Measurements from ENCODE around the gene NIPAL1.

The NIPAL1 gene

GRCh38 chr4:48028696-48029095 is 12.1 kb downstream of the NIPAL1 start:
- no peak for DNase-seq

DNA sequence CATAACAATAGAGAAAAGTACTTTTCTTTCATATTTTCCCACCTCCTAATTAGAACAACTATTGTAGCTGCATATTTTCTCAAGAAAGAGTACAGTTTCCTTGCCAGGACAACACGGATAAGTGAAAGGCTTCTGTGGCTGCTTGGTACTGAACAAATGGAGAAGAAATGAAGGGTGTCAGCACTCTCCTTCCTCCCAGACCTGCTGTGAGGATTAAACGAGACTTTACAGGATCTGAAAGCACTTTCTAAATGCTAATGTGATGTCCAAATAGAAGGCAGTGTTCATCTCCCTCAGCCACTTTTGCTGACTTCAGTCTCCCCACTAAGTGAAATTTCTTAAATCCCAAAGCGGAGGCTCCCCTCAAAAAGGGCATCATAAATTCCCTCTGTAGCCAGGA is 13.9 kb downstream of the NIPAL1 start:
- no peak for DNase-seq

- DNase-seq, result no peak
Measured at GRCh38 chr4:48031802-48032525, 15.4 kb downstream of the NIPAL1 start.

DNA sequence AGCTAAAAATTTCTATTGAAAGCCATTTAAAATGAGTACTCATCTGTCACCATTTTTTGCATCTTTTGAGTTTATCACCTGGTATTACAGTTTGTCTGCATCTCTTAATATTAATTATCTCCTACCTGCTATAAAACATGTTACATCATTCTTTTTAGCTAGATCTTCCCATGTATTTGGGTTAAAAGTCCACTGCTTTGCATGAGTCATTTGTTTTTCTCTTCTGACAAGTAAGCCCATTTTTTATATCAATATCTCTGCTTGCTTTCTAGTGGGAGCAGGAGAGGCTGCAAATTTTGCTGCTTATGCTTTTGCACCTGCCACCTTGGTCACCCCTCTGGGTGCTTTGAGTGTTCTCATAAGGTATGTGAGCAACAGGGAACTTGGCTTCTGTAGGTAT is 16.1 kb downstream of the NIPAL1 start:
- DNase-seq, result no peak

DNA sequence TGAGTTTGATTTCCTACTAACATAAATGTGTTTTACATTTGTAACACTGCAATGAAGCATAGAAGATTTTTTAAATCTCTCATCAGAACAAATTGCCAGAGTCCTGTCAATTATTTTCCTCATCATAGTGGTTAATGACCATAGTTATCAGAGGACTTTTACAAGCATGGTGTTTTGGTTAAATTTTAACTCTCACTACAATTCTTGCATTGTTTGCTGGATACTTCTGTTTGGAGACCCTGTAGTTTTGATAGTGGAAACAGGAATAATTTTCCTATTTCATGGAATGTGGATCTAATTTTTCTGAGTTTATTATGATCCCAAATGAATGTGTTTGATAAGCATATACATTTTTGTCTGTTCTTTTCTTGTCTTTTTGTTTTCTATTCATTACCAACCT is 16.8 kb downstream of the NIPAL1 start:
- DNase-seq, result no peak

DNA sequence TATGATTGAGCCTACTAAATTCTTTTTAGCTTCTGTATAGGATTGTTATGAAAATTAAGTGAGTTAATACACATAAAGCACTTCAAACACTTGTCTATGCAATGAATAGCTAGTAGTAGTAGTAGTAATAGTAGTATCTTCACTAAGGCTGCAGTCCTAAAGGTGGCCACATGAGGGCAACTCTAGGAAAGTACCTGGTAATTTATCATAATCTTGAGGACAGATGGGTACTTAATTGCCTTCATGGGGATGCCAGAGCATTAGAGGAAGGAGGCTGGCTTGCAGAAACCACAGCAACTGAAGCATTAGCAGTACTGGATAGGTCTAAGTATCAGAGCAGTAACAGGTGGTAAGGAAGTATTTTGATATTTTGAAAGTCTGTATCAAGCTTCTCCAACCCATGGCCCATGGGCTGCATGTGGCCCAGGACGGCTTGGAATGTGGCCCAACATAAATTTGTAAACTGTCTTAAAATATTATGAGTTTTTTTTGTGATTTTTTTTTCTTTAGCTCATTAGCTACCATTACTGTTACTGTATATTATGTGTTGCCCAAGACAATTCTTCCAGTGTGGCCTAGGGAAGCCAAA is 17.3 kb downstream of the NIPAL1 start:
- DNase-seq, result no peak

GRCh38 chr4:48035952-48036351 is 19.4 kb downstream of the NIPAL1 start:
- no peak for DNase-seq

DNA sequence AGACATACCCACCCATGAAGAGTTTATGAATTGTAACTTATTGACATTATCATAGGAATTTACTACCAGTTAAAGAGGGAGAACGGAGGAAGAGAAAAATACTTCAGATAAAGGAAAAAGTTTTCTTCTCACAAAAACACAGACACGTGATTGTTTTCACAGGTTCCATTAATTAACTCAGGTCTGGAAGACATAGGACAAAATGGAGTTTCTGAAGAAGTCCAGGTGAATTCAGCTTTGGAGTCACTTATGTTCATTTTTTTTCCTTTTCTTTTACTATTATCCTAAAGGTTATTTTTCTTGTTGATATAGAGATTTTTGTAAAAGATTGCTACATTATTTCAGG is 20.5 kb downstream of the NIPAL1 start:
- no peak for DNase-seq

DNA sequence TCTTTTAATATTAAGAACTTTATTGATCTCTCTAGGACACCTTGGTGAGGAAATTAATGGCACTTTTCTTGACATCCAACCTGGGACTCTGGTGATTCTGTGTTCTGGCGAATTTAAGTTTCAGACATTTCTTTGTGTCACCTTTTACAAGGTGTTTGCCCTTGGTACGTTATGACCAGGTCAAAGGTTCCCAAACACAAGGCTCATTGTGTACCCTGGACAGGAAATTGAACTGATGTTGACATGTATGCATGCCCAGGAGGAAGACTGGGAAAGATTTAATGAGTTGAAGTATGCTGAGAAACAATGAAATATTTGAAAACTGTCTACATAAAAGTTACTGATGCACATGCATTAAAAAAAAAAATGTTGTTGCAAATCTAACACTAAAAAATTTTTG is 22.1 kb downstream of the NIPAL1 start:
- DNase-seq, result no peak

DNA sequence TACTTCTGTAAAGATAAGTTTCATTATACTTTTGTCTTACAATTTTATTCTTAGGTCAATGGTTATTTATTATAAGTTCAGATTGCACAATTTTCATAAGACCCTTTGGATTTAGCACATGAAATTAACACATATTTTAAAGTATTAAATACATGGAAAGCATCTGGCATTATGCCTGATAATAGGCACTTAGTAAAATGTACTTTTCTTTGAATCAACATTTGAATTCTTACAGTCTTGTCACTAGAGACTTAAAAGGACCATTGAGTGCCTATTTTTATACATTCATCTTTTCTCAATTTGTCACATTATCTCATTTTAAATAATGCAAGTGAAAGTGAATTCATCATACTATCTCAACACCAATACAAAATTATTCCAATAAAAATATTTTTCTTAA is 23.0 kb downstream of the NIPAL1 start:
- DNase-seq, result no peak

- DNase-seq, result no peak
Measured at GRCh38 chr4:48041535-48042137, 25.1 kb downstream of the NIPAL1 start.

DNA sequence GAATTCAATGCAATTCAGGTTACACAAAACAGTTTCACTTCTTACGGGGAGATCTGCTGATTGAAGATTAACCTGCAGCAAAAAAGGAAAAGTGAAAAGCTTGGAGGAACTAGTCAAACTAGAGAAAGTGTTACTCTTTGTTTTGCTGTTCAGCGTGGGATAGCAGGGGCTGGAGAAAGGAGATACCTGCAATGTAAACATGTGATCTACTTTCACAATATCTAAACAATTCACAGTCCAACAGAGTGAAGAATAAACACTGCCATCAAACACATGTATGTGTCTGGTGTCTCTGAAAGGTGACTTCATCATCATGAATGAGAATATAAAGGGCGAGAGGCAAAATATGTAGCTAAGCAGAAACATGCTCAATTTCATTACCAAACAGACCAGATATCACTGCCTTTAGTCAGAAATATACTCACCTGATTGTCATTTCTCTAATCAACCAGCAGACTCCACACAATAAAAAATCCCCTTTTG is 26.4 kb downstream of the NIPAL1 start:
- DNase-seq, result no peak

DNA sequence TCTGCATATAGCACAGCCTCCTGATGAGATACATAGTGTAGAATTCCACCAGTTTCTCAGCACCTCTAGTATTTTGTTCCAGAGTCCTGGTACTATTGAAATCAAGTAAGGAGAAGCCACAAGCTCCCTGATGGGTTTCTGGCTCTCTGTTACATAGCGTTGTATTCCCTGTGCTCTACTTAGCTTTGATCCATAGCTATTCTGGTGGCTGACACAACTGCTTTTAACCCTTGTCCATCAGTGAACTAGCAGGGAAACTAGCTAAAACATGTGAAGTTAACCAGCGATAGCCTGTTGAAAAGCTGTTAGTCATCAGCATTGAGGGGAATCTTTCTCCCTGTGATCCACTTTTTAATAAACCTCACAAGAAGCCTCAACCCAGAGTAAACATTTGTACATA is 26.9 kb downstream of the NIPAL1 start:
- DNase-seq, result no peak

- no peak for DNase-seq
Measured at GRCh38 chr4:48044298-48044697, 27.7 kb downstream of the NIPAL1 start.

GRCh38 chr4:48046059-48046458 is 29.5 kb downstream of the NIPAL1 start:
- no peak for DNase-seq

- DNase-seq, result no peak
Measured at GRCh38 chr4:48047421-48047844, 30.9 kb downstream of the NIPAL1 start.

DNA sequence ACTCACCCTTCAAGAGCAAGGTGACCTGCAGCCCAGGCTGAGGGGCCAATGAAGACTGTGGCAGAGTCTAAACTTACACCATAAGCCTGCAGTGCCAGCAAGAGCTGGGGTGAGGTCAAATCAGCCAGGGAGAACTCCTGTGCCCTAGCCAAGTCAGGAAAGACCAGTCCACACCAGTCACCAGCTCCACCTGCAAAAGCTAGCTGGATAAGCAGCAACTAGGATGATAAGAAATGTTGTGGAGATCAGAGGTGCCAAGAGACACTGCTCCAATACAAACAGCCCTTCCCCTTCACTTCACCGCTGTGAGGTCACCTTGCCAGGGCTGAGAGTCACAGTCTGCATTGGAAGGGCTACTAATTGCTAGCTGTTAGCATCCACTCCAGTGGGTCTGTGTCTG is 31.3 kb downstream of the NIPAL1 start:
- no peak for DNase-seq

DNA sequence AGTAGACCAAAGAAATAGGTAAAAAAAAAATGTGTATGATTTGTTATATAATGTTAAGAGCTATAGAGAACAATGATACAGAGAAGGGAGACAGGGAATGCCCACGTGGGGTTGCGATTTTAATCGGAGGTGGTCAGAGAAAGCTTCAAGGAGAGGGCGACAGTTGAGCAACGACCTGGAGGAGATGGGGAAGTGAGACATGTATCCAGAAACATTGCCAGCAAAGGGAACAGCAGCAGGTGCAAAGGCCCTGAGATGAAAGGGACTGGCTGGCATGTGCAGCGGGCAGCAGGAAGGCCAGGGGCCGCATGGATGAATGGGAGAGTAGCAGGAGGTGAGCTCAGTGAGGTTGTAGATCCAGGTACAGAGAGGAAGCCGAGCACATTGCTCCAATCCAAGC is 32.9 kb downstream of the NIPAL1 start:
- no peak for DNase-seq

GRCh38 chr4:48051078-48051477 is 34.5 kb downstream of the NIPAL1 start:
- DNase-seq, result no peak

- DNase-seq, result no peak
Measured at GRCh38 chr4:48058617-48059530, 42.3 kb downstream of the NIPAL1 start.

DNA sequence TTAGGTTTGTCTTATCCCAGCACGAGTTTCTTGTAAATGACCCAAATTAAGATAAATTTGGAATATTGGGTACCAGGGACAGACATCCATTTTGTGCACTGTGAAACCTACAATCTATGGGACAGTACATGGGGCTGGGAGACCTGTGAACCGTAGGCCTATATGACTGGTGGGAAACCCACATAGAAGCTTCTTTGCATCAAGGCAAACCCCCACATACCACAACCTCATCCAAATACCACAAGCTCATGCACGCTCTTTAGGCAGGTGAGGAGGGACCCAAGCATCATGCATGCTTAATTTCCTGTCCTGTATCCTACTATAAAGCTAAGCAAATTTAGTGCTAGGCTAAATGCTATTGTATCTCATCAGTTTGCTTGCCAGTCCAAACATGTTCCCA is 47.8 kb downstream of the NIPAL1 start:
- DNase-seq, result no peak

DNA sequence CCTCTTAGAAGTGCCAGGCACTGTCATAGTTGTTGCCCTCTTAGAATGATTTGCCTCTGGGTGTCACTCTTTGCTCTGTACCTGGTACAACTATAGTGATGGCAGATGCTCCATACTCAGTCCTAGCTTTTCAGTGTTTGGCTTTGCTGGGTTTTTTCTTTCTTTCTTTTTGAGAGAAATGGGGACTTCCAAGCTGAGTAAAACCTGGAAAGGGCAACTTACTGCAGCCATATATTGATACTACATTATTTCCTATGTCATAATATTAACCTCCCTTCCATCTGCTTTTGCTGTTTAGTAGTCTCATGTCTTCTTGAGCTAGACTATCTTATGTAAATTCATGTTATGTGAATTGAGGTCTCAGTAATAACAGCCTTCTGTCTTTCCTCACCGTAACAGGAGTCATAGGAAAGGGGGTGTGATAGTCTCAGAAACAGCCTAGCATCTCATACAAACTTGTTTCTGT is 49.0 kb downstream of the NIPAL1 start:
- DNase-seq, result no peak

GRCh38 chr4:48067536-48067935 is 51.0 kb downstream of the NIPAL1 start:
- DNase-seq, result no peak
